ENCODE measurements around the gene HAAO. TPM values are rescaled to one million over a fixed set of nuclear protein-coding genes. Genes with fewer than 3 reads are reported as not detected.

HAAO gene
- polyA plus RNA-seq, 3 donors = 10.5 to 29.6 (median 15.0) TPM

DNA sequence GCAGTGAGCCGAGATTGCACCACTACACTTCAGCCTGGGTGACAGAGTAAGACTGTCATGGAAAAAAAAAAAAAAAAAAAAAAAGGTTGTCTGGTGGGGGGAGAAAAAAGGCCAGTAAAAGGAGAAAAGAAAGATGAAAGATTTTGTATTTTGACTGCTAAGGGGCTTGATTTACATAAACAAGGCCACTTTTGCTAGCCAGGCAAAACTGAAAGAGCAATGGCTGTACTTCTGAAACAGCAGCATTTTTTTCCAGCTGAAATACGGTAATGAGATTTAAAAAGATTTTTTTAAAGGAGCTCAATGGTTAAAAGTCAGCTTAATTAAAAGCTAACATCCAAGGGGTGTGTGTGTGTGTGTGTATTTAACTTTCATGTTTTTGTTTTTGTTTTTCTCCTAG is 17.2 kb downstream of the HAAO start:
- Histone ChIP-seq H3K9ac (ENCODE audit: insufficient read depth, low read length, poor library complexity, severe bottlenecking) (no peak overlapping the region), H3K4me1 (ENCODE audit: control insufficient read depth in 1 of 2, insufficient read depth in 2 of 2, low read length in 2 of 2) (peaks cover 12 to 13% of the 10 kb centered on the region in 2 donors), H3K4me3 (replicated peaks in 1 of 3; ENCODE audit: low read depth in 2 of 3, low read length in 3 of 3) (no peak overlapping the region), H4K20me1 (ENCODE audit: insufficient read depth, low read length) (no peaks in the 10 kb centered on the region), H3K27ac (ENCODE audit: low read depth in 1 of 2, low read length in 2 of 2) (no peak overlapping the region), H2AFZ (ENCODE audit: insufficient read depth, low read depth, low read length, poor library complexity, severe bottlenecking) (no peak overlapping the region), H3K27me3 (ENCODE audit: control insufficient read depth in 2 of 2, insufficient read depth in 2 of 2, low read length in 2 of 2) (no peaks in the 10 kb centered on the region), H3K79me2 (ENCODE audit: insufficient read depth, low read length) (no peaks in the 10 kb centered on the region), H3K36me3 (replicated peaks in 1 of 2; ENCODE audit: control insufficient read depth in 1 of 2, insufficient read depth in 2 of 2, low read length in 2 of 2) (peaks cover 0 to 12% of the 10 kb centered on the region in 2 donors), H3K9me3 (replicated peaks in 1 of 2; ENCODE audit: control insufficient read depth in 1 of 2, insufficient read depth in 1 of 2, low read length in 2 of 2) (peaks cover 11 to 12% of the 10 kb centered on the region in 2 donors), H3K4me2 (replicated peaks; ENCODE audit: extremely low read depth, low read length, poor library complexity, severe bottlenecking) (no peak overlapping the region)
- H3K27me3 Mint-ChIP-seq (ENCODE audit: low read depth in 3 of 3) = peaks cover 0 to 3% (median 0%) of the 10 kb centered on the region in 3 donors
- peak overlapping the region in 1 of 7 donors; percentile 86 for H3K27ac Mint-ChIP-seq
- peaks cover 2 to 21% (median 12%) of the 10 kb centered on the region in 7 donors for H3K9me3 Mint-ChIP-seq
- intact Hi-C loops (cut with micrococcal nuclease) = loop anchor here in 1 of 2 donors (10.0 kb wide), 1 partner anchor 260 kb away; no protein-coding TSS in a partner anchor
- no peak overlapping the region for H3K4me3 Mint-ChIP-seq
- peaks cover 6 to 25% of the 10 kb centered on the region in 2 donors for H3K36me3 Mint-ChIP-seq
- TF ChIP-seq, protein P1, sequence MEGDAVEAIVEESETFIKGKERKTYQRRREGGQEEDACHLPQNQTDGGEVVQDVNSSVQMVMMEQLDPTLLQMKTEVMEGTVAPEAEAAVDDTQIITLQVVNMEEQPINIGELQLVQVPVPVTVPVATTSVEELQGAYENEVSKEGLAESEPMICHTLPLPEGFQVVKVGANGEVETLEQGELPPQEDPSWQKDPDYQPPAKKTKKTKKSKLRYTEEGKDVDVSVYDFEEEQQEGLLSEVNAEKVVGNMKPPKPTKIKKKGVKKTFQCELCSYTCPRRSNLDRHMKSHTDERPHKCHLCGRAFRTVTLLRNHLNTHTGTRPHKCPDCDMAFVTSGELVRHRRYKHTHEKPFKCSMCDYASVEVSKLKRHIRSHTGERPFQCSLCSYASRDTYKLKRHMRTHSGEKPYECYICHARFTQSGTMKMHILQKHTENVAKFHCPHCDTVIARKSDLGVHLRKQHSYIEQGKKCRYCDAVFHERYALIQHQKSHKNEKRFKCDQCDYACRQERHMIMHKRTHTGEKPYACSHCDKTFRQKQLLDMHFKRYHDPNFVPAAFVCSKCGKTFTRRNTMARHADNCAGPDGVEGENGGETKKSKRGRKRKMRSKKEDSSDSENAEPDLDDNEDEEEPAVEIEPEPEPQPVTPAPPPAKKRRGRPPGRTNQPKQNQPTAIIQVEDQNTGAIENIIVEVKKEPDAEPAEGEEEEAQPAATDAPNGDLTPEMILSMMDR (IDR thresholded peaks at IDR 0.05) = no peak
- DNase-seq = no peak
- WGBS (ENCODE audit: insufficient coverage) = no CpG with 5 or more reads among the region's 2 CpGs
- peaks cover 10% of the 10 kb centered on the region for H3K4me1 Mint-ChIP-seq

DNA sequence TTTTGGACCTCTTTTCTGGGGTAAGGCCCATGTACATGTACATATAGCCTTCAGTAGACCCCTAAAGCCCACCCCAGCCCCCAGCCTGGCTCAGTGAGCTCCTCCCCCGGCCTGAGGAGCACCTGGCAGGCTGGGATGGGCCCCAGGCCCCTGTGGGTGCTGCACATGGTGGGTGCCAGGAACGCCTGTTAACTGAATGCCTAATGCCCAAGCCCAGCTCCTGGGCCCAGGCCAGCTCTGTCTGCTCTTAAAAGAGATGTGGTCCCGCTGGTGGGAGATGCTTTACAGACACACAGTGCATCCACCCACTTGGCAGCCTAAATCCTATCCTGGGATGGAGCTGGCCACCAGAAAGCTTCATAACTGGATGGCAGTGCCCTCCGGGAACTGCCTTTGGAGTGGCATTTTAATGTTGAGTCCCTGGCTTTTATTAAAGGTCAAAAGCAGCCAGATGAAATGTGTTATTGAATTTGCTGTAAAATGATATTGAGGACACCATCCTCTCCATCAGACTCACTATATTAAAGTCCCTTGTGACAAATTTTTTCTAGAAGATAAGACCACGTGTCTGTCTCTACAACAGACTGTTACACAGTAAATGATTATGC is 20.7 kb downstream of the HAAO start:
- H3K36me3 ChIP-seq (replicated peaks in 1 of 2; ENCODE audit: control insufficient read depth in 1 of 2, insufficient read depth in 2 of 2, low read length in 2 of 2) = no peaks in the 10 kb centered on the region
- H3K27me3 Mint-ChIP-seq (ENCODE audit: low read depth in 3 of 3) = peaks cover 0 to 3% (median 0%) of the 10 kb centered on the region in 3 donors
- no peak overlapping the region for H3K4me3 ChIP-seq (replicated peaks in 1 of 3; ENCODE audit: low read depth in 2 of 3, low read length in 3 of 3)
- H3K27ac ChIP-seq (ENCODE audit: low read depth in 1 of 2, low read length in 2 of 2) = peak overlapping the region in 1 of 2 donors; percentile 65
- intact Hi-C loops (cut with micrococcal nuclease) = loop anchor here in 1 of 2 donors (10.0 kb wide), 1 partner anchor 257 kb away; no protein-coding TSS in a partner anchor
- peaks cover 21% of the 10 kb centered on the region for H3K4me1 Mint-ChIP-seq
- H3K79me2 ChIP-seq (ENCODE audit: insufficient read depth, low read length) = no peaks in the 10 kb centered on the region
- peak overlapping the region in 2 of 7 donors; percentile 5 to 30 for H3K27ac Mint-ChIP-seq
- 95% methylated on average over 2 of the region's 5 CpGs for WGBS (ENCODE audit: insufficient coverage)
- peaks cover 0 to 2% (median 0%) of the 10 kb centered on the region in 7 donors for H3K9me3 Mint-ChIP-seq
- no peak overlapping the region for H3K4me2 ChIP-seq (replicated peaks; ENCODE audit: extremely low read depth, low read length, poor library complexity, severe bottlenecking)
- H3K4me3 Mint-ChIP-seq = no peak overlapping the region
- DNase-seq = no peak
- TF ChIP-seq, protein P1 (IDR thresholded peaks at IDR 0.05) = no peak
- H2AFZ ChIP-seq (ENCODE audit: insufficient read depth, low read depth, low read length, poor library complexity, severe bottlenecking) = no peak overlapping the region
- H3K9ac ChIP-seq (ENCODE audit: insufficient read depth, low read length, poor library complexity, severe bottlenecking) = no peak overlapping the region
- peaks cover 3 to 14% of the 10 kb centered on the region in 2 donors for H3K36me3 Mint-ChIP-seq
- H3K27me3 ChIP-seq (ENCODE audit: control insufficient read depth in 2 of 2, insufficient read depth in 2 of 2, low read length in 2 of 2) = no peaks in the 10 kb centered on the region
- H3K4me1 ChIP-seq (ENCODE audit: control insufficient read depth in 1 of 2, insufficient read depth in 2 of 2, low read length in 2 of 2) = peaks cover 24 to 26% of the 10 kb centered on the region in 2 donors
- no peaks in the 10 kb centered on the region for H4K20me1 ChIP-seq (ENCODE audit: insufficient read depth, low read length)
- H3K9me3 ChIP-seq (replicated peaks in 1 of 2; ENCODE audit: control insufficient read depth in 1 of 2, insufficient read depth in 1 of 2, low read length in 2 of 2) = no peaks in the 10 kb centered on the region

Data from CD14-positive monocyte (primary cell).